Psoas muscle (tissue), 8 donors: Measurements from ENCODE around the gene ANO6. TPM values are rescaled to one million over a fixed set of nuclear protein-coding genes. Genes with fewer than 3 reads are reported as not detected.

ENCODE experiments used
- ATAC-seq, 4 donors: fragments of 200-7000 bp; cut with Tn5 transposase; one replicate each; pipeline ENCODE4 v1.9.1; 2020; ENCODE audit warnings: moderate library complexity in 3 of 4, mild to moderate bottlenecking in 2 of 4
- DNase-seq, 2 donors: peaks; one replicate each; pipeline ENCODE4 v3.0.0-alpha.2; 2020
- H3K27ac ChIP-seq: fragments of 200-600 bp; one replicate; pipeline ENCODE4 v1.8.0; 2022
- H3K27me3 ChIP-seq, 3 donors: fragments of 200-600 bp in 1 of 3; one replicate each; pipeline versions ENCODE4 v1.6.1 to v1.8.0; 2013 to 2022; ENCODE audit warnings: low read length in 2 of 3, mild to moderate bottlenecking in 2 of 3, moderate library complexity in 1 of 3; ENCODE audit not compliant: insufficient read depth in 3 of 3
- H3K36me3 ChIP-seq, 2 donors: fragments of 200-600 bp in 1 of 2; one replicate each; pipeline versions ENCODE4 v1.6.1 to v1.8.0; 2013 to 2022; ENCODE audit warnings: low read depth in 1 of 2, mild to moderate bottlenecking in 1 of 2, moderate library complexity in 1 of 2; ENCODE audit not compliant: insufficient read depth in 1 of 2
- H3K4me1 ChIP-seq: fragments of 200-600 bp; one replicate; pipeline ENCODE4 v1.8.0; 2022
- H3K4me3 ChIP-seq: fragments of 200-600 bp; one replicate; pipeline ENCODE4 v1.8.0; 2022; ENCODE audit warnings: mild to moderate bottlenecking
- H3K9me3 ChIP-seq: fragments of 200-600 bp; one replicate; pipeline ENCODE4 v1.8.0; 2022
- CTCF ChIP-seq: fragments of 200-600 bp; IDR thresholded peaks from one replicate; pipeline ENCODE4 v1.8.0; 2022; ENCODE audit warnings: antibody characterized with exemption
- WGBS, 3 donors: extraction: QIAGEN DNeasy Blood & Tissue Kit; methylation state at CpG; one replicate each; pipeline versions ENCODE4 v1.1.6 to v1.1.7; 2013; 5-methylcytosine and 5-hydroxymethylcytosine counted together
- intact Hi-C, 2 donors: fragments of 100-400 bp; cut with DNase I; formaldehyde crosslinking; loops; one replicate each; pipeline versions ENCODE4 v1.11.0 to v1.14.2; 2022
- polyA plus RNA-seq, 3 donors: library from polyadenylated mRNA; stranded (reverse); fragments of 200-250 nt; gene quantifications; one replicate each; pipeline ENCODE4 v1.2.3, GENCODE V29; 2013
- total RNA-seq, 4 donors: library from RNA; stranded (reverse); fragmentation: NEBNext Ultra II Directional in 2 of 4; extraction: Animal tissue kit (Norgen Biotek cat#: 25700) in 2 of 4; gene quantifications; one replicate each; pipeline versions ENCODE4 v1.2.1 to v1.2.4, GENCODE V29; 2021 to 2023
- donor health status: healthy with polysubstance abuse.
- donor health status: DM: no; HTN: no; CAD: no; lungs with moderate emphysema.
- donor health status: Bipolar disorder and iron deficiency.
- donor health status: healthy.
- donor health status: DM: yes; HTN: yes; CAD: no.
- donor health status: DM: no; HTN: no; CAD: no.
- donor health status: DM: no; HTN: no; CAD: no.
- donor health status: DM: yes; HTN: yes; CAD: no.

The ANO6 gene
- total and polyA plus RNA-seq, 7 donors: 25.6 to 121 (median 51.5) TPM

GRCh38 chr12:45402288-45402687 is 186.4 kb downstream of the ANO6 start:
- no peak overlapping the region for H3K4me3 ChIP-seq
- no peak overlapping the region for H3K27ac ChIP-seq
- intact Hi-C loops: no loop called here
- no peaks in the 10 kb centered on the region for H3K27me3 ChIP-seq
- H3K9me3 ChIP-seq: peaks cover 1% of the 10 kb centered on the region
- DNase-seq: no peak
- no peak for TF ChIP-seq CTCF
- whole genome bisulfite sequencing, 3 donors: 36 to 52% (median 39%) methylated on average over 6 of the region's 6 CpGs
- H3K4me1 ChIP-seq: peaks cover 16% of the 10 kb centered on the region
- peaks cover 4 to 90% of the 10 kb centered on the region in 2 donors for H3K36me3 ChIP-seq
- ATAC-seq: no peak

DNA sequence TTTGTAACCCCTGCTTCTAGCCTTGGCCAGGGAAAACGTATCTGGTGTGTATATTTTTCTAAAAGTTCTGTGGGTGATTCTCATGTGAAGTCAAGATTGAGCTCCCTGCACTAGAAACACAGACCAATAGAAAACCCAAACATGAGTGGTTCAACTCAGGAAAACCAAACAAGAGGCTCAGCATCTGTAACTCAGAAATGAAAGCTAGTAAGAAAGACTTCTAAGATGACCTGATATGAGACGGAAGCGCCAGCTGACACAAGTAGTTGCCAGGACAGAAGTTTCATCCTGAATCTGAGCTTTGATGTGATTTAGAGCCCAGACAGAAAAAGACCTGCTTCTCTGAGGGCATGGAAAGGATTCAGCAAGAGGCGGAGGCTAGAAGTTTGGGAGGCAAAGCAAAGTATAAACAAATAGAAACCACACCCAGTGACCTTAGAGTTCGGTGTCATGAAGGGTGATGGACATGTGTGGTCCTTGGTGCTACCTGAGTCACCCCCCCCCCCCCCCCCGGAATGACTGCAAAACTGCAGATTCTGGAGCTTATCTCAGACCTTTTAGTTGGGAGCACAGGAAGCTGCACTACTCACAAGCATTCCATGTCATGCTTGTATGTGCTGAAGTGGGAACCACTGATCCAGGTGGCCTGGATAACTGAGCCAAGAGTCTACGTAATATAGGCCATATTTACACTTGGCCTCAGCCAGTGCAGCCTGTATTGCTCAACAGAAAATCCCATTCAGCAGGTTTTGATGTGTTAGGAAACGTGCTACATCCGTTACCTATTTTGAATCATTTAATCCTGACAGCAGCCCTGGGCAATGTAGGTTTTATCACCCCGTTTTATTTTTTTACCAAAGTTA is 191.3 kb downstream of the ANO6 start:
- Histone ChIP-seq H3K4me1 (peaks cover 39% of the 10 kb centered on the region), H3K36me3 (peaks cover 4 to 83% of the 10 kb centered on the region in 2 donors), H3K27ac (peak overlapping the region; percentile 90), H3K27me3 (no peaks in the 10 kb centered on the region), H3K4me3 (no peak overlapping the region), H3K9me3 (no peaks in the 10 kb centered on the region)
- ATAC-seq: peak; percentile 82 to 93 (median 89)
- no peak for TF ChIP-seq CTCF
- DNase-seq: no peak
- WGBS, 3 donors: 27 to 42% (median 30%) methylated on average over 10 of the region's 10 CpGs
- intact Hi-C loops: no loop called here

DNA sequence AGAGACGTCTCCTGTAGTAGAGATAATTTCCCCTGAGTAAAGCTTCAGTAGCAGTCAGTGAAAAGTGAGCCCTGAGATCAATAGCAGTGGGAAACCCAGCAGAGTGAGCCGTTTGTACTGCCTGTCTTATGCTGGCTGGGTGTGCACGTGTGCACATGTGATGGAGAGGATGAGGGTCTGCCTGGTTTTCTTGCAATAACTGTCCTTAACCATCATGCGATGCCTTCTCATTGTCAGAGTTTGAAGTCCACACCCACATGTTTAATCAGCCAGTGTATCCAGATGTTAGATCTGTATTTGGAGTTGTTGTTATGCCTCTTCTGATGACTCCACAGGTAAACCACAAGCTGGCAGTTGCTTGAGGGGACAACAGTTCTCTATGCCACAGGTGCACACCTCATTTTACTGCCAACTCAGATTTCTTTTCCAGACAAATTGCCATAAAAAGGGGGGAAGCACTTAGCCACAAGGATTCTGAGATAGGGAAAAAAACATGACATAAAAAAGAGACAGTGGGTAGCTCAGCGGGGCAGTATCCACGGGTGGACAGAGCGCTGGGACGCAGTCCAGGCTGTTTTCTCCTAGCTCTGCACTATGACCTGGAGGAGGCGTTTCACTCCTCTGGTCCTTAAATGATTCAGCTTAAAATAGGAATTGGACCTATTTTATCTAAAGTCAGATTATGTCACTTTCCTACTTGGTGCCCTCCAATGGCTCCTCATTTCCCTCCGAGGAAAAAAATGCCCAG is 192.3 kb downstream of the ANO6 start:
- Histone ChIP-seq H3K27ac (peak overlapping the region; percentile 90), H3K27me3 (no peaks in the 10 kb centered on the region), H3K4me3 (no peak overlapping the region), H3K4me1 (peaks cover 39% of the 10 kb centered on the region), H3K36me3 (peaks cover 5 to 83% of the 10 kb centered on the region in 2 donors), H3K9me3 (no peaks in the 10 kb centered on the region)
- no peak for TF ChIP-seq CTCF
- DNase-seq: no peak
- WGBS, 3 donors: 69 to 81% (median 70%) methylated on average over 10 of the region's 10 CpGs
- intact Hi-C loops: no loop called here
- ATAC-seq: peak; percentile 2 to 18 (median 4)

DNA sequence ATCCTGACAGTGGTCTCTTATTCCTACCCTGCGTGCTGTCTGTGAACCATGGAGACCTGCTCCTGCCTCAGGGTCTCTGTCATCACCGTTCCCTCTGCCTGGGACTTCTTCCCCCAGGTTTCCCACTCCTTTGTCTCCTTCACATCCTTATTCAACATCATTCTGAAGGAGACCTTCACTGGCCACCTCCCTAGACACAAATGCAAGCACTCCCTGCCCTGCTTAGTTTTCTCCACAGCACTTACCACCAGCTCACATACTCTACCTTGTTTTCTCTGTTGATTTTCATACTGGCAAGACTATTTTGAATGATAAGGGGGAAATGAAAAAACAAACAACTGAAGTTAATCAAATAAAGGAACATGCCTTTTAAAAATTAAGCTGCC is 192.8 kb downstream of the ANO6 start:
- intact Hi-C loops: no loop called here
- Histone ChIP-seq H3K9me3 (no peaks in the 10 kb centered on the region), H3K4me3 (no peak overlapping the region), H3K27ac (peak overlapping the region; percentile 90), H3K27me3 (no peaks in the 10 kb centered on the region), H3K36me3 (peaks cover 7 to 83% of the 10 kb centered on the region in 2 donors), H3K4me1 (peaks cover 39% of the 10 kb centered on the region)
- WGBS, 3 donors: 80 to 88% (median 86%) methylated on average over 2 of the region's 2 CpGs
- ATAC-seq: no peak
- no peak for DNase-seq
- no peak for TF ChIP-seq CTCF
